PC-3 (cell line): ENCODE results near the gene SLC23A1.

Experiments
- CTCF ChIP-seq: fragments of 300-600 bp; sonication (generic); conservative IDR thresholded peaks from 2 replicates; pipeline ENCODE4 v1.5.1; 2017; ENCODE audit warnings: antibody characterized with exemption, low read depth, mild to moderate bottlenecking, low read length
- EZH2 ChIP-seq: fragments of 300-600 bp; sonication (generic); IDR thresholded peaks from one replicate; pipeline ENCODE4 v1.6.1; 2017; ENCODE audit warnings: antibody characterized with exemption, mild to moderate bottlenecking, low read length; ENCODE audit not compliant: unreplicated experiment

- TF ChIP-seq CTCF: no peak
- TF ChIP-seq EZH2: no peak
Observed at GRCh38 chr5:139344177-139344576, 38.9 kb downstream of the SLC23A1 start.
